HEK293T (cell line): ENCODE results near the gene MMP20.

ENCODE experiments used
- ARNT ChIP-seq: fragments of 450-650 bp; IDR thresholded peaks from 2 replicates; pipeline ENCODE4 v1.6.1; 2017; ENCODE audit warnings: mild to moderate bottlenecking
- L3MBTL2 ChIP-seq: fragments of 450-650 bp; conservative IDR thresholded peaks from 2 replicates; pipeline ENCODE4 v1.6.1; 2016; ENCODE audit warnings: mild to moderate bottlenecking
- NFRKB ChIP-seq: fragments of 450-650 bp; IDR thresholded peaks from 2 replicates; pipeline ENCODE4 v1.6.1; 2016; ENCODE audit warnings: mild to moderate bottlenecking, moderate library complexity
- SUZ12 ChIP-seq: fragments of 450-650 bp; IDR thresholded peaks from 2 replicates; pipeline ENCODE4 v1.6.1; 2016; ENCODE audit warnings: mild to moderate bottlenecking
- TARDBP ChIP-seq: fragments of 450-650 bp; IDR thresholded peaks from 2 replicates; pipeline ENCODE4 v1.6.1; 2016

DNA sequence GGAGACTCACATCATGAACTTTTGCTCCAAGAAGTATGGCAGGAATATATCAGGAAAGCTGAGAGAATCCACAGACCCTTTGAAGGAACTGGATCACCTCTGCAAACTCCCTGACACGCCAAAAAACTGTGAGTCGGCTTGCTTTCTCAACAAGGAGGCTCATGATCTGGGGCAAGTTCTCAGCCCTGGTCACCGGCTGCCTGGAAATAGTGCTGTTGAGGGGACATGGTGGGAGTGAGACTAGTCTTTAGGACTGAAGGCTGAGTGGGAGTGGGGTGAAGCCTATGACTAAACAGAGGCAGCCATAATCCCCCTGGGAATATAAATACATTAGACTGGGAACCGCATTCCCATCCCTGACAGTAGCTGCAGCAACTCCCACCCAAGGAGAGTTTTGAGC lies 86.2 kb downstream of the MMP20 start:
- no peak for TF ChIP-seq L3MBTL2
- TF ChIP-seq ARNT = no peak
- no peak for TF ChIP-seq TARDBP
- no peak for TF ChIP-seq NFRKB
- TF ChIP-seq SUZ12 = no peak
